ENCODE data around the gene NR1H2.

DNA sequence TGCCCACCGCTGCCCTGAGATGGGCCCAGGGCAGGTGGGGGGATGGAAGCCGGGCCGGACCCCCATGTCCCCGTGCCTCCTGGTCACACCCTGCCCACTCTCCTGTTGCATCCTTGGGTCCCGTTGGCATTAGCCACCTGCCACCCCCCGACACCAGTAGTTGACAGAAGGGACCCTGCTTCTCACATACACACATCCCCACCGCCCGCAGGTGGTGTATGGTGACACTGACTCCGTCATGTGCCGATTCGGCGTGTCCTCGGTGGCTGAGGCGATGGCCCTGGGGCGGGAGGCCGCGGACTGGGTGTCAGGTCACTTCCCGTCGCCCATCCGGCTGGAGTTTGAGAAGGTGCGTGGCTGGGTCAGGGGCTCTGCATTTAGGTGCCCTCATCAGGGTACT is 37.3 kb downstream of the NR1H2 start:
- TF ChIP-seq YY1 (IDR thresholded peaks at IDR 0.05; ENCODE audit: insufficient read depth, insufficient read length): no peak
- TF ChIP-seq SUZ12 (IDR thresholded peaks at IDR 0.05; ENCODE audit: extremely low read depth, insufficient read depth, insufficient read length): no peak
- TF ChIP-seq ZNF274 (IDR thresholded peaks at IDR 0.05; ENCODE audit: low read depth, low read length): no peak

All from NT2/D1 (cell line).